WTC11 (cell line): ENCODE measurements around the gene HYOU1. TPM values are rescaled to one million over a fixed set of nuclear protein-coding genes. Genes with fewer than 3 reads are reported as not detected.

Experiments
- AFF4 ChIP-seq: sonication (generic); formaldehyde crosslinking; IDR thresholded peaks from 2 replicates; pipeline ENCODE4 v1.8.1; 2023; ENCODE audit warnings: mild to moderate bottlenecking, missing genetic modification reagents, borderline replicate concordance
- AR ChIP-seq: fragments of 250-450 bp; sonication (Bioruptor Pico); IDR thresholded peaks from 2 replicates; pipeline ENCODE4 v1.9.0; 2021; ENCODE audit warnings: mild to moderate bottlenecking
- CBFB ChIP-seq: sonication (generic); formaldehyde crosslinking; IDR thresholded peaks from 2 replicates; pipeline ENCODE4 v1.8.1; 2022; ENCODE audit warnings: mild to moderate bottlenecking, low read depth, missing genetic modification reagents
- ERG ChIP-seq: fragments of 250-450 bp; sonication (Bioruptor Pico); IDR thresholded peaks from 2 replicates; pipeline ENCODE4 v1.8.0; 2021; ENCODE audit warnings: mild to moderate bottlenecking
- ESRRA ChIP-seq: sonication (generic); formaldehyde crosslinking; IDR thresholded peaks from 2 replicates; pipeline ENCODE4 v1.8.1; 2022; ENCODE audit warnings: mild to moderate bottlenecking, missing genetic modification reagents, borderline replicate concordance
- ETV6 ChIP-seq: sonication (generic); formaldehyde crosslinking; IDR thresholded peaks from 2 replicates; pipeline ENCODE4 v1.8.1; 2022; ENCODE audit warnings: mild to moderate bottlenecking, missing genetic modification reagents
- HMGA2 ChIP-seq: fragments of 250-450 bp; sonication (Bioruptor Pico); IDR thresholded peaks from 2 replicates; pipeline ENCODE4 v1.4.0; 2021; ENCODE audit warnings: mild to moderate bottlenecking, moderate library complexity
- IRF1 ChIP-seq: sonication (generic); formaldehyde crosslinking; IDR thresholded peaks from 2 replicates; pipeline ENCODE4 v1.8.0; 2023; ENCODE audit warnings: missing genetic modification reagents
- IRF2 ChIP-seq: sonication (generic); formaldehyde crosslinking; IDR thresholded peaks from 2 replicates; pipeline ENCODE4 v1.8.0; 2022; ENCODE audit warnings: low read depth, missing genetic modification reagents, borderline replicate concordance
- MXD4 ChIP-seq: fragments of 250-450 bp; sonication (Bioruptor Pico); IDR thresholded peaks from 2 replicates; pipeline ENCODE4 v1.8.0; 2021; ENCODE audit warnings: mild to moderate bottlenecking, moderate library complexity, borderline replicate concordance
- NFE2L1 ChIP-seq: sonication (generic); formaldehyde crosslinking; IDR thresholded peaks from 2 replicates; pipeline ENCODE4 v1.8.1; 2023; ENCODE audit warnings: missing genetic modification reagents
- PRDM15 ChIP-seq: sonication (generic); formaldehyde crosslinking; IDR thresholded peaks from 2 replicates; pipeline ENCODE4 v1.8.0; 2022; ENCODE audit warnings: missing genetic modification reagents
- SMAD4 ChIP-seq: sonication (generic); formaldehyde crosslinking; IDR thresholded peaks from 2 replicates; pipeline ENCODE4 v1.8.0; 2022; ENCODE audit warnings: mild to moderate bottlenecking, missing genetic modification reagents
- TEAD1 ChIP-seq: sonication (generic); formaldehyde crosslinking; IDR thresholded peaks from 2 replicates; pipeline ENCODE4 v1.8.0; 2022; ENCODE audit warnings: mild to moderate bottlenecking, missing genetic modification reagents
- ZBTB21 ChIP-seq: sonication (generic); formaldehyde crosslinking; IDR thresholded peaks from 2 replicates; pipeline ENCODE4 v1.8.1; 2023; ENCODE audit warnings: mild to moderate bottlenecking, missing genetic modification reagents, borderline replicate concordance
- ZNF232 ChIP-seq: sonication (generic); formaldehyde crosslinking; IDR thresholded peaks from 2 replicates; pipeline ENCODE4 v1.8.0; 2022; ENCODE audit warnings: mild to moderate bottlenecking, missing genetic modification reagents
- ZNF512 ChIP-seq: sonication (generic); formaldehyde crosslinking; IDR thresholded peaks from 2 replicates; pipeline ENCODE4 v1.8.1; 2022; ENCODE audit warnings: missing genetic modification reagents, borderline replicate concordance
- ZSCAN18 ChIP-seq: fragments of 250-450 bp; sonication (Bioruptor Pico); IDR thresholded peaks from 2 replicates; pipeline ENCODE4 v2.1.2; 2022; ENCODE audit warnings: mild to moderate bottlenecking, moderate library complexity
- total RNA-seq: library from RNA; stranded (reverse); gene quantifications from 3 replicates; pipeline ENCODE4 v1.2.3, GENCODE V29; 2021
- TF ChIP-seq, protein P1 (sequence below): sonication (generic); formaldehyde crosslinking; IDR thresholded peaks from 2 replicates; pipeline ENCODE4 v1.8.1; 2022; ENCODE audit warnings: mild to moderate bottlenecking, moderate library complexity, missing genetic modification reagents
- TF ChIP-seq, protein P2 (sequence below): sonication (generic); formaldehyde crosslinking; IDR thresholded peaks from 2 replicates; pipeline ENCODE4 v1.8.0; 2022; ENCODE audit warnings: mild to moderate bottlenecking, missing genetic modification reagents

The HYOU1 gene
- total RNA-seq, 1 experiment from 2014 or later: 276 TPM

- TF ChIP-seq ZSCAN18 (CRISPR knock-in tag) (no peak), HMGA2 (CRISPR knock-in tag) (no peak), MXD4 (CRISPR knock-in tag) (no peak), CBFB (CRISPR knock-in tag) (no peak), IRF2 (no peak), TEAD1 (CRISPR knock-in tag) (peak; percentile 95; the same call in 1 of the 2 replicates), ETV6 (CRISPR knock-in tag) (peak; percentile 93), ZBTB21 (CRISPR knock-in tag) (no peak; the same call in 1 of the 2 replicates), AFF4 (CRISPR knock-in tag) (no peak), SMAD4 (CRISPR knock-in tag) (no peak), ZNF232 (CRISPR knock-in tag) (no peak; the same call in 1 of the 2 replicates), AR (CRISPR knock-in tag) (no peak), ERG (CRISPR knock-in tag) (no peak), IRF1 (CRISPR knock-in tag) (peak; percentile 26; the same call in 1 of the 2 replicates), NFE2L1 (CRISPR knock-in tag) (peak; percentile 74; the same call in 1 of the 2 replicates), PRDM15 (no peak), ZNF512 (no peak), ESRRA (CRISPR knock-in tag) (no peak)
- TF ChIP-seq, protein P1, sequence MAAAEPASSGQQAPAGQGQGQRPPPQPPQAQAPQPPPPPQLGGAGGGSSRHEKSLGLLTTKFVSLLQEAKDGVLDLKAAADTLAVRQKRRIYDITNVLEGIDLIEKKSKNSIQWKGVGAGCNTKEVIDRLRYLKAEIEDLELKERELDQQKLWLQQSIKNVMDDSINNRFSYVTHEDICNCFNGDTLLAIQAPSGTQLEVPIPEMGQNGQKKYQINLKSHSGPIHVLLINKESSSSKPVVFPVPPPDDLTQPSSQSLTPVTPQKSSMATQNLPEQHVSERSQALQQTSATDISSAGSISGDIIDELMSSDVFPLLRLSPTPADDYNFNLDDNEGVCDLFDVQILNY (CRISPR knock-in tag): 0 out of 2 replicates have a peak, but pooled peaks have one; percentile 5
- TF ChIP-seq, protein P2, sequence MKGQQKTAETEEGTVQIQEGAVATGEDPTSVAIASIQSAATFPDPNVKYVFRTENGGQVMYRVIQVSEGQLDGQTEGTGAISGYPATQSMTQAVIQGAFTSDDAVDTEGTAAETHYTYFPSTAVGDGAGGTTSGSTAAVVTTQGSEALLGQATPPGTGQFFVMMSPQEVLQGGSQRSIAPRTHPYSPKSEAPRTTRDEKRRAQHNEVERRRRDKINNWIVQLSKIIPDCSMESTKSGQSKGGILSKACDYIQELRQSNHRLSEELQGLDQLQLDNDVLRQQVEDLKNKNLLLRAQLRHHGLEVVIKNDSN (CRISPR knock-in tag): peak; percentile 75
Measured at GRCh38 chr11:119030329-119031047, 26.5 kb downstream of the HYOU1 start, which contains the start of gene SLC37A4 (continued).
